Lung (tissue), 12 donors: ENCODE data around the gene TMEM80. TPM values are rescaled to one million over a fixed set of nuclear protein-coding genes. Genes with fewer than 3 reads are reported as not detected.

Experiments used
- ATAC-seq: fragments of 200-7000 bp; cut with Tn5 transposase; one replicate; pipeline ENCODE4 v1.9.1; 2020; ENCODE audit warnings: moderate number of reproducible peaks; ENCODE audit not compliant: insufficient read depth, low FRiP score
- DNase-seq, 3 donors: peaks; one replicate each; pipeline ENCODE4 v3.0.0-alpha.2; 2013 to 2017
- H3K27ac ChIP-seq, 2 donors: one replicate each; pipeline ENCODE4 v1.5.1; 2013; ENCODE audit warnings: mild to moderate bottlenecking in 2 of 2, moderate library complexity in 2 of 2, control low read depth in 1 of 2, inconsistent platforms in 1 of 2, low read depth in 1 of 2, low read length in 1 of 2
- H3K27me3 ChIP-seq, 3 donors: one replicate each; pipeline ENCODE4 v1.5.1; 2013; ENCODE audit warnings: low read length in 2 of 3; ENCODE audit not compliant: control insufficient read depth in 3 of 3, insufficient read depth in 3 of 3
- H3K36me3 ChIP-seq, 4 donors: one replicate each; pipeline ENCODE4 v1.5.1; 2013; ENCODE audit warnings: low read length in 4 of 4, mild to moderate bottlenecking in 1 of 4, moderate library complexity in 1 of 4; ENCODE audit not compliant: control insufficient read depth in 4 of 4, insufficient read depth in 4 of 4
- H3K4me1 ChIP-seq, 5 donors: one replicate each; pipeline ENCODE4 v1.5.1; 2013; ENCODE audit warnings: low read length in 5 of 5, mild to moderate bottlenecking in 2 of 5, moderate library complexity in 1 of 5; ENCODE audit not compliant: control insufficient read depth in 5 of 5, insufficient read depth in 5 of 5
- H3K4me3 ChIP-seq: one replicate; pipeline ENCODE4 v1.5.1; 2013; ENCODE audit warnings: mild to moderate bottlenecking, control low read depth, moderate library complexity
- H3K9ac ChIP-seq, 2 donors: one replicate each; pipeline ENCODE4 v1.5.1; 2013; ENCODE audit warnings: low read length in 2 of 2, control low read depth in 1 of 2; ENCODE audit not compliant: insufficient read depth in 1 of 2
- H3K9me3 ChIP-seq, 4 donors: one replicate each; pipeline ENCODE4 v1.5.1; 2013; ENCODE audit warnings: low read length in 3 of 4, mild to moderate bottlenecking in 1 of 4, moderate library complexity in 1 of 4; ENCODE audit not compliant: control insufficient read depth in 4 of 4, insufficient read depth in 3 of 4
- WGBS, 2 donors: extraction: QIAGEN DNeasy Blood & Tissue Kit; methylation state at CpG; one replicate each; pipeline ENCODE4 v1.1.7; 2013; 5-methylcytosine and 5-hydroxymethylcytosine counted together
- polyA plus RNA-seq, 2 donors: library from polyadenylated mRNA; stranded (reverse); fragments of 200-250 nt; gene quantifications; one replicate each; pipeline ENCODE4 v1.2.1, GENCODE V29; 2013
- total RNA-seq, 2 donors: library from RNA; depleted of rRNA in 1 of 2; stranded (reverse); fragments of >200 nt in 1 of 2; gene quantifications; one replicate each; pipeline ENCODE4 v1.2.1, GENCODE V29; 2014 to 2021
- TF ChIP-seq, protein P1 (sequence below): IDR thresholded peaks from 2 replicates; pipeline ENCODE4 v1.5.1; 2012; ENCODE audit warnings: mild to moderate bottlenecking; ENCODE audit errors: control extremely low read depth, extremely low read depth
- donor health status: control.
- donor health status: control.
- donor health status: Bipolar disorder and iron deficiency.
- donor health status: healthy.
- donor health status: DM: yes; HTN: yes; CAD: no.

Gene TMEM80
- total and polyA plus RNA-seq, 4 donors: 10.3 to 28.1 (median 18.5) TPM

DNA sequence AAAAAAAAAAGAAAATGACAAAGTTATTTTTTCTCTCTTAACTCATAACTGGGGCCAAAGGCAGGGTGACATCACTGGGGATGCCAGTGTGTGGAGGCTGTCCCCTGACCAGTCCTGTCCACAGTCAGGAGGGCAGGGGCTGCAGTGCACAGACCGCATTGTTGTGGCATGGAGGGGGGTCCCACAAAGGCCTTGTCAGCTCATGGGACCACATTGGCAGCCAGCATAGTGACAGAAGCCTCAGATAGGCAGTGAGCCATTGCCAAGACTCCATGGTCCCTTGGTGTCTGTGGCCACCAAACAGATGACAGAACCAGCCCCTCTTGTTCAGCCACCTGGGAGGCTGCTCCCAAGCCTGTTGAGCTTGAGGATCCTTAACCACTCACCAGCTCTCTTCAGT, 4.1 kb downstream of the TMEM80 start:
- peaks cover 0 to 15% (median 6%) of the 10 kb centered on the region in 5 donors for H3K4me1 ChIP-seq
- TF ChIP-seq, protein P1, sequence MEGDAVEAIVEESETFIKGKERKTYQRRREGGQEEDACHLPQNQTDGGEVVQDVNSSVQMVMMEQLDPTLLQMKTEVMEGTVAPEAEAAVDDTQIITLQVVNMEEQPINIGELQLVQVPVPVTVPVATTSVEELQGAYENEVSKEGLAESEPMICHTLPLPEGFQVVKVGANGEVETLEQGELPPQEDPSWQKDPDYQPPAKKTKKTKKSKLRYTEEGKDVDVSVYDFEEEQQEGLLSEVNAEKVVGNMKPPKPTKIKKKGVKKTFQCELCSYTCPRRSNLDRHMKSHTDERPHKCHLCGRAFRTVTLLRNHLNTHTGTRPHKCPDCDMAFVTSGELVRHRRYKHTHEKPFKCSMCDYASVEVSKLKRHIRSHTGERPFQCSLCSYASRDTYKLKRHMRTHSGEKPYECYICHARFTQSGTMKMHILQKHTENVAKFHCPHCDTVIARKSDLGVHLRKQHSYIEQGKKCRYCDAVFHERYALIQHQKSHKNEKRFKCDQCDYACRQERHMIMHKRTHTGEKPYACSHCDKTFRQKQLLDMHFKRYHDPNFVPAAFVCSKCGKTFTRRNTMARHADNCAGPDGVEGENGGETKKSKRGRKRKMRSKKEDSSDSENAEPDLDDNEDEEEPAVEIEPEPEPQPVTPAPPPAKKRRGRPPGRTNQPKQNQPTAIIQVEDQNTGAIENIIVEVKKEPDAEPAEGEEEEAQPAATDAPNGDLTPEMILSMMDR: no peak

GRCh38 chr11:701741-702461, 6.3 kb downstream of the TMEM80 start:
- TF ChIP-seq, protein P1: no peak
- H3K4me3 ChIP-seq: no peak overlapping the region
- no peak overlapping the region for H3K9ac ChIP-seq
- peaks cover 0 to 21% (median 0%) of the 10 kb centered on the region in 5 donors for H3K4me1 ChIP-seq
- H3K27me3 ChIP-seq: peaks cover 0 to 4% (median 0%) of the 10 kb centered on the region in 3 donors
- peaks cover 0 to 15% (median 7%) of the 10 kb centered on the region in 4 donors for H3K36me3 ChIP-seq
- no peaks in the 10 kb centered on the region for H3K9me3 ChIP-seq
- 95 to 96% methylated on average over 22 of the region's 22 CpGs for WGBS, 2 donors
- DNase-seq (no peak), ATAC-seq (no peak)
- no peak overlapping the region for H3K27ac ChIP-seq

More for the DNA sequence above, 4.1 kb downstream of the TMEM80 start:
- DNase-seq: no peak
- H3K9me3 ChIP-seq: no peaks in the 10 kb centered on the region
- H3K36me3 ChIP-seq: peaks cover 0 to 15% (median 9%) of the 10 kb centered on the region in 4 donors
- ATAC-seq: no peak
- no peak overlapping the region for H3K4me3 ChIP-seq
- no peaks in the 10 kb centered on the region for H3K27me3 ChIP-seq
- no peak overlapping the region for H3K9ac ChIP-seq
- peak overlapping the region in 1 of 2 donors; percentile 23 for H3K27ac ChIP-seq
- WGBS, 2 donors: 95 to 100% methylated on average over 1 of the region's 1 CpG

GRCh38 chr11:702462-703461, 7.1 kb downstream of the TMEM80 start:
- peaks cover 0 to 4% (median 0%) of the 10 kb centered on the region in 3 donors for H3K27me3 ChIP-seq
- DNase-seq: no peak
- TF ChIP-seq, protein P1: no peak
- H3K9me3 ChIP-seq: no peaks in the 10 kb centered on the region
- H3K4me1 ChIP-seq: peaks cover 0 to 21% (median 0%) of the 10 kb centered on the region in 5 donors
- peak overlapping the region in 1 of 2 donors; percentile 68 for H3K27ac ChIP-seq
- WGBS, 2 donors: 53 to 68% methylated on average over 26 of the region's 26 CpGs
- peaks cover 0 to 15% (median 7%) of the 10 kb centered on the region in 4 donors for H3K36me3 ChIP-seq
- ATAC-seq: peak; percentile 61
- no peak overlapping the region for H3K9ac ChIP-seq
- no peak overlapping the region for H3K4me3 ChIP-seq
